HEK293 (cell line): ENCODE measurements around the gene RIMS4.

Source experiments
- CTCF ChIA-PET: fragments of 350-600 bp; formaldehyde crosslinking; extraction: SDS; loops from one replicate; lab custom pipeline; 2021; ENCODE audit warnings: antibody characterized with exemption; lab: Yijun Ruan, JAX
- POLR2A ChIA-PET: fragments of 300-600 bp; formaldehyde crosslinking; extraction: SDS; loops from one replicate; lab custom pipeline; 2020; ENCODE audit warnings: antibody characterized with exemption, inconsistent platforms; lab: Yijun Ruan, JAX
- H3K27ac ChIP-seq: fragments of 200-500 bp; sonication (Bioruptor generic); 2 replicates; pipeline ENCODE4 v1.5.1; 2014; ENCODE audit warnings: low read depth, low read length, control low read depth, inconsistent platforms; ENCODE audit errors: extremely low read depth
- H3K36me3 ChIP-seq, 2 experiments: fragments of 200-500 bp in 1 of 2; sonication (Bioruptor generic) in 1 of 2; 1 replicate in 1 of 2; 2 replicates in 1 of 2; pipeline ENCODE4 v1.5.1; 2014 to 2017; ENCODE audit warnings: inconsistent platforms in 2 of 2, low read length in 2 of 2; ENCODE audit not compliant: control insufficient read depth in 2 of 2, insufficient read depth in 1 of 2
- H3K4me1 ChIP-seq: fragments of 200-500 bp; sonication (Bioruptor generic); 2 replicates; pipeline ENCODE4 v1.5.1; 2014; ENCODE audit warnings: mild to moderate bottlenecking, low read length, inconsistent platforms; ENCODE audit not compliant: control insufficient read depth, insufficient read depth
- H3K4me3 ChIP-seq: 2 replicates; pipeline ENCODE4 v1.5.1; 2011; ENCODE audit warnings: low read depth, mild to moderate bottlenecking, control low read depth, low read length, moderate library complexity
- H3K9me3 ChIP-seq: fragments of 200-500 bp; sonication (Bioruptor generic); 2 replicates; pipeline ENCODE4 v1.5.1; 2014; ENCODE audit warnings: low read depth, low read length, inconsistent platforms; ENCODE audit not compliant: control insufficient read depth, insufficient read depth
- GLIS1 ChIP-seq: fragments of 450-650 bp; formaldehyde crosslinking; IDR thresholded peaks from 2 replicates; pipeline ENCODE4 v1.5.1; 2016; ENCODE audit warnings: missing biosample characterization, missing genetic modification characterization
- KLF16 ChIP-seq: fragments of 450-650 bp; formaldehyde crosslinking; IDR thresholded peaks from 2 replicates; pipeline ENCODE4 v1.5.1; 2017; ENCODE audit warnings: missing biosample characterization, missing genetic modification characterization
- MYNN ChIP-seq: fragments of 450-650 bp; formaldehyde crosslinking; IDR thresholded peaks from 2 replicates; pipeline ENCODE4 v1.5.1; 2016; ENCODE audit warnings: missing biosample characterization, missing genetic modification characterization, borderline replicate concordance
- SP2 ChIP-seq: fragments of 450-650 bp; formaldehyde crosslinking; IDR thresholded peaks from 2 replicates; pipeline ENCODE4 v1.5.1; 2016; ENCODE audit warnings: missing biosample characterization, missing genetic modification characterization
- ZBTB1 ChIP-seq: fragments of 450-650 bp; formaldehyde crosslinking; IDR thresholded peaks from 2 replicates; pipeline ENCODE4 v1.5.1; 2016; ENCODE audit warnings: missing biosample characterization, missing genetic modification characterization
- ZBTB17 ChIP-seq: fragments of 450-650 bp; formaldehyde crosslinking; IDR thresholded peaks from 2 replicates; pipeline ENCODE4 v1.5.1; 2016; ENCODE audit warnings: missing biosample characterization, missing genetic modification characterization
- ZBTB7A ChIP-seq: fragments of 450-650 bp; formaldehyde crosslinking; IDR thresholded peaks from 2 replicates; pipeline ENCODE4 v1.5.1; 2016; ENCODE audit warnings: low read depth, missing biosample characterization, missing genetic modification characterization
- ZFP69B ChIP-seq: fragments of 450-650 bp; formaldehyde crosslinking; IDR thresholded peaks from 2 replicates; pipeline ENCODE4 v1.5.1; 2016; ENCODE audit warnings: missing biosample characterization, missing genetic modification characterization
- ZIC2 ChIP-seq: fragments of 450-650 bp; formaldehyde crosslinking; IDR thresholded peaks from 2 replicates; pipeline ENCODE4 v1.5.1; 2016; ENCODE audit warnings: missing biosample characterization, missing genetic modification characterization
- ZNF112 ChIP-seq: fragments of 450-650 bp; formaldehyde crosslinking; IDR thresholded peaks from 2 replicates; pipeline ENCODE4 v1.5.0; 2017; ENCODE audit warnings: missing biosample characterization, missing genetic modification characterization
- ZNF16 ChIP-seq: fragments of 450-650 bp; formaldehyde crosslinking; IDR thresholded peaks from 2 replicates; pipeline ENCODE4 v1.5.1; 2016; ENCODE audit warnings: low read depth, missing biosample characterization, missing genetic modification characterization
- ZNF426 ChIP-seq: fragments of 450-650 bp; formaldehyde crosslinking; IDR thresholded peaks from 2 replicates; pipeline ENCODE4 v1.5.1; 2017; ENCODE audit warnings: missing biosample characterization, missing genetic modification characterization, mild to moderate bottlenecking, inconsistent platforms, moderate library complexity
- ZNF48 ChIP-seq: fragments of 450-650 bp; formaldehyde crosslinking; IDR thresholded peaks from 2 replicates; pipeline ENCODE4 v1.5.1; 2016; ENCODE audit warnings: missing biosample characterization, missing genetic modification characterization
- ZNF555 ChIP-seq: fragments of 450-650 bp; formaldehyde crosslinking; conservative IDR thresholded peaks from 2 replicates; pipeline ENCODE4 v1.5.1; 2017; ENCODE audit warnings: missing biosample characterization, mild to moderate bottlenecking, missing genetic modification characterization, inconsistent platforms
- ZNF571 ChIP-seq: fragments of 450-650 bp; formaldehyde crosslinking; IDR thresholded peaks from 2 replicates; pipeline ENCODE4 v1.5.0; 2017; ENCODE audit warnings: missing biosample characterization, missing genetic modification characterization
- ZSCAN30 ChIP-seq: fragments of 450-650 bp; IDR thresholded peaks from 2 replicates; pipeline ENCODE4 v1.5.1; 2018; ENCODE audit warnings: missing biosample characterization, mild to moderate bottlenecking, missing genetic modification characterization, moderate library complexity
- TF ChIP-seq, protein P1 (sequence below): fragments of 450-650 bp; formaldehyde crosslinking; IDR thresholded peaks from 2 replicates; pipeline ENCODE4 v1.5.1; 2016; ENCODE audit warnings: missing biosample characterization, missing genetic modification characterization
- TF ChIP-seq, protein P2 (sequence below): sonication (generic); formaldehyde crosslinking; IDR thresholded peaks from 2 replicates; pipeline ENCODE4 v1.8.1; 2022; ENCODE audit warnings: mild to moderate bottlenecking, moderate library complexity, missing genetic modification reagents

RIMS4 gene

DNA sequence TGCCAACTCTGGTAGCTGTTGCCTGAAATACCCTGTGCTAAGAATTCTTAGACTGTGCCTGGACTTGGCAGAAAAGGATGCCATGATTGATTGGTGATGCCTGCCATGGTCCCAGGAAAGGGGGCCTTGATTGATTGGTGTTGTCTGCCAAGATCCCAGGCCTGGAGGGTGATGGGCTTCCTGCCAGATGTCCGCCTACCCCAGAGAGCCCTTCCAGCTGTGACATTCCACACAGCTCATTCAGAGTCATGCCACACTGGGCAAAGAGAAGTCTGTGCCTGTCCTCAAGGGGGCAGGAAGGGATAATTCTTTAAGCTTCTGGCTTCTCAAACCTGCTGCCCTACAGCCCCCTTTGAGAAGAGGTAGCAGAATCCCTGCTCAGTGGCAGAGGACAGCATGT is 24.6 kb downstream of the RIMS4 start (continued):
- TF ChIP-seq ZBTB17, result peak; percentile 98

DNA sequence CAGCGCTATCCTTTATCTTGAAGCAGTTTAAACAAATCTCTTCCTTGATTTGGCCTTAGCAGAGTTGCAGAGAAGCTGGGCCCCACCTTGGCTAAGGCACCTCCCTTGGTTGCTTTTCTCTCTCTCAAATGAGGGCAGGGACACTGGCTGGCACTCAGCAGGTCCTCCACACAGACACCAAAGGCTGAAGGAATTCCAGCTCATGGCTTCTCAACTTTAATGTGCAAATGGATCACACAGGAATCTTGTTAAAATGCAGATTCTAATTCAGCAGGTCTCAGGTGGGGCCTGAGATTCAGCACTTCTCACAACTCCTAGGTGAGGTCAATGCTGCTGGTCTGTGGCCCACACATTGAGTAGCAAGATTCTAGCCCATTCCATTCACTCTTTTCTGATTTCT is 25.7 kb downstream of the RIMS4 start:
- no peak for TF ChIP-seq KLF16 (tag by site-specific recombination)
- no peak overlapping the region for H3K27ac ChIP-seq
- CTCF ChIA-PET, result interaction anchor here (0.7 to 1.3 kb wide), 4 partner anchors 8 to 82 kb away, joined by 3 to 5 read pairs (median 4); no protein-coding TSS in a partner anchor
- no peaks in the 10 kb centered on the region for H3K4me1 ChIP-seq
- POLR2A ChIA-PET, result no interaction called here
- no peak overlapping the region for H3K4me3 ChIP-seq
- H3K9me3 ChIP-seq, result no peaks in the 10 kb centered on the region
- H3K36me3 ChIP-seq, result no peaks in the 10 kb centered on the region

DNA sequence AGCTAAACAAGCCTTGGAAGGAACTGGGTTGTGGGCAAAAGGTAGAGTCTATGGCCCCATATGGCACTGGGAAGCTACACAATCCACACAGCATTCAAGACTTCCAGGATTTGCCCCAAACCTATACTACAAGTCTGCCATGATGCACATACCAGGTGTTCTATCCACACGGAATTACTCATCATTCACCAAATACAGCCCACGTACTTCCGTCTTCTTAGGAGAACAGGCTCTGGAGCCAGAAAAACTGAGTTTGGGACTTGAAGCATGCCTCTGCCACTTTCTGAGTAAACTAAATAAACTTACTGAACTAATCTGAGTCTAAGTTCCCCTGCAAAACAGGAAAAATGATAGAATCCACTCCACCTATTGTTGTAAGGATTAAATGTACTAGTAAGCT is 28.6 kb downstream of the RIMS4 start:
- Histone ChIP-seq H3K9me3 (no peaks in the 10 kb centered on the region), H3K36me3 (no peaks in the 10 kb centered on the region), H3K4me1 (no peaks in the 10 kb centered on the region), H3K27ac (no peak overlapping the region), H3K4me3 (no peak overlapping the region)
- TF ChIP-seq ZBTB7A (tag by site-specific recombination) (no peak), ZNF112 (tag by site-specific recombination) (no peak), ZFP69B (tag by site-specific recombination) (no peak), ZNF555 (tag by site-specific recombination) (no peak), ZNF48 (no peak), ZNF426 (no peak), SP2 (no peak), ZNF16 (no peak), ZBTB1 (tag by site-specific recombination) (no peak)
- TF ChIP-seq, protein P1, sequence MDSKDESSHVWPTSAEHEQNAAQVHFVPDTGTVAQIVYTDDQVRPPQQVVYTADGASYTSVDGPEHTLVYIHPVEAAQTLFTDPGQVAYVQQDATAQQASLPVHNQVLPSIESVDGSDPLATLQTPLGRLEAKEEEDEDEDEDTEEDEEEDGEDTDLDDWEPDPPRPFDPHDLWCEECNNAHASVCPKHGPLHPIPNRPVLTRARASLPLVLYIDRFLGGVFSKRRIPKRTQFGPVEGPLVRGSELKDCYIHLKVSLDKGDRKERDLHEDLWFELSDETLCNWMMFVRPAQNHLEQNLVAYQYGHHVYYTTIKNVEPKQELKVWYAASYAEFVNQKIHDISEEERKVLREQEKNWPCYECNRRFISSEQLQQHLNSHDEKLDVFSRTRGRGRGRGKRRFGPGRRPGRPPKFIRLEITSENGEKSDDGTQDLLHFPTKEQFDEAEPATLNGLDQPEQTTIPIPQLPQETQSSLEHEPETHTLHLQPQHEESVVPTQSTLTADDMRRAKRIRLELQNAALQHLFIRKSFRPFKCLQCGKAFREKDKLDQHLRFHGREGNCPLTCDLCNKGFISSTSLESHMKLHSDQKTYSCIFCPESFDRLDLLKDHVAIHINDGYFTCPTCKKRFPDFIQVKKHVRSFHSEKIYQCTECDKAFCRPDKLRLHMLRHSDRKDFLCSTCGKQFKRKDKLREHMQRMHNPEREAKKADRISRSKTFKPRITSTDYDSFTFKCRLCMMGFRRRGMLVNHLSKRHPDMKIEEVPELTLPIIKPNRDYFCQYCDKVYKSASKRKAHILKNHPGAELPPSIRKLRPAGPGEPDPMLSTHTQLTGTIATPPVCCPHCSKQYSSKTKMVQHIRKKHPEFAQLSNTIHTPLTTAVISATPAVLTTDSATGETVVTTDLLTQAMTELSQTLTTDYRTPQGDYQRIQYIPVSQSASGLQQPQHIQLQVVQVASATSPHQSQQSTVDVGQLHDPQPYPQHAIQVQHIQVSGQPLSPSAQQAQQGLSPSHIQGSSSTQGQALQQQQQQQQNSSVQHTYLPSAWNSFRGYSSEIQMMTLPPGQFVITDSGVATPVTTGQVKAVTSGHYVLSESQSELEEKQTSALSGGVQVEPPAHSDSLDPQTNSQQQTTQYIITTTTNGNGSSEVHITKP (tag by site-specific recombination), result no peak
- POLR2A ChIA-PET, result no interaction called here
- CTCF ChIA-PET, result interaction anchor here (0.5 kb wide), 1 partner anchor 96 kb away, joined by 3 read pairs; no protein-coding TSS in a partner anchor

DNA sequence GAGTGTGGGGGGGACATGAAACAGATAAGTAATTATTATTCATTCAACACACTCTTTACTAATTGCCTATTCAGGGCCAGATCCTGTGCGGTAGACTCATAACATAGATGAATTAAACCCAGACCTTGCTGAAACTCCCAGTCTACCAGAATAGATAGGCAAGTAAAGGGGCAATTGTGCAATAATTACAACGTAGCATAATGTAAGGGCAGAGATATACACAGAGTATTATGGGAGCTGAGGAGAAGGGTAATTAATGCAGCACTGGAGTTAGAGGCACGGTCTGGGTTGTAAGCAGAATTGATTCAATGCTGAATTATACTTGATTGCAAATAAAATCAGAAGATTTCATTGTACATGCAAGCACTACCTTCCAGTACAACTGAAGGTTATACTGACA is 29.2 kb downstream of the RIMS4 start:
- H3K4me1 ChIP-seq, result no peaks in the 10 kb centered on the region
- no peaks in the 10 kb centered on the region for H3K36me3 ChIP-seq
- no peaks in the 10 kb centered on the region for H3K9me3 ChIP-seq
- H3K4me3 ChIP-seq, result no peak overlapping the region
- no peak for TF ChIP-seq GLIS1 (tag by site-specific recombination)
- no peak for TF ChIP-seq ZNF571 (tag by site-specific recombination)
- TF ChIP-seq, protein P2, sequence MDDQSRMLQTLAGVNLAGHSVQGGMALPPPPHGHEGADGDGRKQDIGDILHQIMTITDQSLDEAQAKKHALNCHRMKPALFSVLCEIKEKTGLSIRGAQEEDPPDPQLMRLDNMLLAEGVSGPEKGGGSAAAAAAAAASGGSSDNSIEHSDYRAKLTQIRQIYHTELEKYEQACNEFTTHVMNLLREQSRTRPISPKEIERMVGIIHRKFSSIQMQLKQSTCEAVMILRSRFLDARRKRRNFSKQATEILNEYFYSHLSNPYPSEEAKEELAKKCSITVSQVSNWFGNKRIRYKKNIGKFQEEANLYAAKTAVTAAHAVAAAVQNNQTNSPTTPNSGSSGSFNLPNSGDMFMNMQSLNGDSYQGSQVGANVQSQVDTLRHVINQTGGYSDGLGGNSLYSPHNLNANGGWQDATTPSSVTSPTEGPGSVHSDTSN (CRISPR knock-in tag), result no peak
- TF ChIP-seq ZIC2 (tag by site-specific recombination), result no peak
- no peak for TF ChIP-seq ZSCAN30 (tag by site-specific recombination)
- no peak for TF ChIP-seq MYNN (tag by site-specific recombination)
- POLR2A ChIA-PET, result no interaction called here
- CTCF ChIA-PET, result no interaction called here
- no peak overlapping the region for H3K27ac ChIP-seq
